Measurements from ENCODE around the gene ATF7IP2.

Gene ATF7IP2

DNA sequence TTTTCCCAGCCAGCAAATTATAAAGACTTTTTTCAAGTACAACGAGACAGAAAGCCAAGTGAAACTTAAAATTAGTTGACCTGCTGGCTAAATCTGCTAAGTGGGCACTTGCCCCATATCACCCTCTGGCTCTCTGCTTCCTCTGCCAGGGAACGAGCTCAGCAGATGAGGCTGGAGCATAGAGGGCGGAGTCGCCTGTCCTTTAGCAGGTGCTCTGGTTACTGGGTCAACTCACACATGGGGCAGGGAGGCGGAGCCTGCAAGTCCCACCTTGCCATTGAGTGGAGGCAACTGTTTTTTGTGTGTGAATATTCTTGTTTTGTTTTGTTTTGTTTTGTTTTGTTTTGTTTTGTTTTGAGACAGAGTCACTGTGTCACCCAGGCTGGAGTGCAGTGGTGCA lies 132.0 kb downstream of the ATF7IP2 start:
- ATAC-seq, result no peak

DNA sequence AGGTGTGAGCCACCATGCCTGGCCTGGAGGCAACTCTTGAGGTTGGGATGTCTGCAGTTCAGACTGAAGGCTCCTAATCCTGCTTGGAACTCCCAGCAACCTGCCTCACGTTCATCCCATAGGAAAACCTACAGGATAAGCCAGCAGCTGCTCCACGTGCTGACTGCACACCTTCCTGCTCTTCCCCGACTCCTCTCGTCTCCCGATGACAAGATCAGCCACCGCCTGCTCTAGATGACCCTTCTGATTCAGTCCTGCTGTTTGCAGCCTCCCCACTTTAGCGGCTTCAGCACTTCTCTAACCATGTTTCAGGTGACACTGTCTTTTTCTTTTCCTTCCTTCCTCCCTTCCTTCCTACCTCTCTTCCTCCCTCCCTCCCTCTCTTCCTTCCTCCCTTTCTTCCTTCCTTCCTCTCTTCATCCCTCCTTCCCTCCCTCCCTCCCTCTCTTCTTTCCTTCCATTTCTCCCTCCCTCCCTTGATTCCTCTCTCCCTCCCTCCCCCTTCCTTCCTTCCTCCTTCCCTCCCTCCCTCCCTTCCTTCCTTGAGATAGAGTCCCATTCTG lies 132.7 kb downstream of the ATF7IP2 start:
- ATAC-seq, result no peak

GRCh38 chr16:10519297-10519696 lies 133.4 kb downstream of the ATF7IP2 start:
- ATAC-seq, result no peak

DNA sequence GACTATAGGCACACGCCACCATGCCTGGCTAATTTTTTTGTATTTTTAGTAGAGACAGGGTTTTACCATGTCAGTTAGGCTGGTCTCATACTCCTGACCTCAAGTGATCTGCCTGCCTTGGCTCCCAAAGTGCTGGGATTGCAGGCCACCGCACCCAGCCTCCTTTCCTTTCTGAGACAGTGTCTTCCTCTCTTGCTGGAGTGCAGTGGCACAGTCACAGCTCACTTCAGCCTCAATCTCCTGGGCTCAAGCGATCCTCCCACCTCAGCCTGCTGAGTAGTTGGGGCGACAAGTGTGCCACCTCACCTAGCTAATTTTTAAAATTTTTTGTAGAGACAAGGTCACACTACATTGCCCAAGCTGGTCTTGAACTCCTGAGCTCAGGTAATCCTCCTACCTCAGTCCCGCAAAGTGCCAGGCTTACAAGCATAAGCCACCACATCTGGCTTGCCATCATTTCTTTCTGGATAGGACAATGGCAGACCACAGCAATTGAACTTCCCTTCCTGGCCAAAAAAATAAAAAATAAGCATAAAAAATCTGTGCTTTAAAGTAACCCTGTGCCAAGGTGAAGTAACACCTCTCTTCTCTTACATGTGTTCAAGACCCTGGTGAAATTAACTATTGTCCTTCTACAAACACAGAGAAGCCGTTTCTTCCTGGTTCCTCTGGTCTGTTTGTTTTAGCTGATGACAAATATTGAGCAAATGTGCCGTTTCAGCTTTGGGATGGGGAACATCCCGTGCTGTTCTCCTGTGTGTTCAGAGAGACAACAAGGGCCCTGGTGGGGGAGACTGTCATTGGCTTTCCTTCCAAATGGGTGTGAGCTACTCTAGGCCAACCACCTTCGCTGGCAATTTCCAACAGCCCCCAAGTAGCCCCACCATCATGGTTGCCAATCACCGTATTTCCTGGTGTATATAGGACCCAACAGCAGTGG lies 134.3 kb downstream of the ATF7IP2 start:
- no peak for ATAC-seq

DNA sequence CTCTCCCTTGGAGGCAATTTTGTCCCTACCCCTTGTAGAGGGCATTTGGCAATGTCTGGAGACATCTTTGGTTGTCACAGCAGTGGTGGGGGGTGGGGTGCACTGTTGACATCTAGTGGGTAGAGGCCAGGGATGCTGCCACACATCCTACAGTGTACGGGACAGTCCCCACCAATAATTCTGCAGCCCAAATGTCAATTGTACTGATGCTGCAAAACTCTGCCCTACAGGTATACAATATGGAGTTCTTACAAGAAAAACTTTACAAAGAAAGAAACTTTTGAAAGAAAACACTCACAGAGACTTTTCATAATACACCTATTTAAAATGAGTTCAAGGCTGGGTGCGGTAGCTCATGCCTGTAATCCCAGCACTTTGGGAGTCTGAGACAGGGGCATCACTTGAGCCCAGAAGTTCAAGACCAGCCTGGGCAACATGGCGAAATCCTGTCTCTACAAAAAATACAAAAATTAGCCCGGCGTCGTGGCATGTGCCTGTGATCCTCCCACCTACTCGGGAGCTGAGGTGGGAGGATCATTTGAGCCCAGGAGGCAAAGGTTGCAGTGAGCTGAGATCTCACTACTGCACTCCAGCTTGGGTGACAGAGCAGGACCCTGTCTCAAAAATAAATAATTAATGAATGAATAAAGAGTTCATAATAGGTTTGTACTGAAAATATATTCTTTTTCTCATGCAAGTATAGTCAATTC lies 135.2 kb downstream of the ATF7IP2 start:
- ATAC-seq, result no peak

DNA sequence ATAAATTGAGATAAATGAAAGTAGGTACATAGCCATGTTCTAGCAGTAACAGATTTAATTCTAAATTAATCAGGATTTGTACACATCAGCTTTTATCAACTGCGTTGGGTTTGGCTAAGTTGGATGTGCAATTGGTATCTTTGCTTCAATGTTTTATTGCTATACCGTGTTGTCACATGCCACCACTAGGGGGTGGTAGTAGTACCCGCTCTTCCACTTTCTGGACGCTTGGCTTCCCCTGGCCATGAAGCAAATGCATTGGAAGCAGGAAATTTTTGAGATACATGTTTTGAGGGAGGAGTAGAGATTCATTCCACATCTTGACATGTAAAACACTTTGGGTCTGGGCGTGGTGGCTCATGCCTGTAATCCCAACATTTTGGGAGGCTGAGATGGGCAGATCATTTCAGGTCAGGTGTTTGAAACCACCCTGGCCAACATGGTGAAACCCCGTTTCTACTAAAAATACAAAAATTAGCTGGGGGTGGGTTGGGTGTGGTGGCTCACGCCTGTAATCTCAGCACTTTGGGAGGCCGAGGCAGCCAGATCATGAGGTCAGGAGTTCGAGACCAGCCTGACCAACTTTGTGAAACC lies 135.9 kb downstream of the ATF7IP2 start:
- ATAC-seq, result peak in 1 of 2 donors; percentile 27

- ATAC-seq, result no peak
These were observed 137.1 kb downstream of the ATF7IP2 start for GRCh38 chr16:10522966-10523365.

- ATAC-seq, result no peak
These were observed 139.5 kb downstream of the ATF7IP2 start for GRCh38 chr16:10525214-10525825.

DNA sequence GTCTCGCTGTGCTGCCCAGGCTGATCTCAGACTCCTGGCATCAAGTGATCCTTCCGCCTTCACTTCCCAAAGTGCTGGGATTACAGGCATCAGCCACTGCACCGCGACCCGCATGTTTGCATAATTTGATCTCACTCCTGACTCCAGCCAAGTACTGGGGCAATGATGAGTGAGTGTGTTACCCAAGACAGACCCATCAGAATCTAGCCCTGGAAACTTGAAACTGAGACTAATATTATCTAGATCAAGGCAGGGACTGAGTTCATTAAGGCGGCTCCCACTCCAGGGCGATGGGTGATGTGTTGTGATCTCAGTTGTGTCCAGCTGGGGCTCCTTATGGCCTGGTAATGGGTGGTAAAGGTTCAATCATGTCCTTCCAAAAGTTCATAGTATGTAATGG lies 141.1 kb downstream of the ATF7IP2 start:
- no peak for ATAC-seq

DNA sequence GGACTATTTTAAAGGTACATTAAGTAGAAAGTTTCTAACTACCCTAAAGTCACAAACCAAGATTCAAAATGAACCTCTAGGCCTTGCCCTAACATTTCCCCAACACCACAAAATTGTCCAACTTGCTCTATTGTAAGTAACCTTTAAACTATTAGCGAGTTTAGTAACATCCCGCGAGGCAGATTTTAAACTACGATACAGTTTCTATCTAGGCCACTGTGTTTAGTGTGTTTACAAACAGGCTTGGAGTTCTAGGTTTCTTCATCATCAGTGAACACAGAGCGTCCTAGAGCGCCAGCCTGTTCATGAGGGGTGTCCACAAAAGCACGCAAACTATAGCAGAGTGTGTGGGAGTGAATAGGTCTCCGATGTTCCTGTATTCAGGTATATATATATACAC lies 142.8 kb downstream of the ATF7IP2 start:
- no peak for ATAC-seq

DNA sequence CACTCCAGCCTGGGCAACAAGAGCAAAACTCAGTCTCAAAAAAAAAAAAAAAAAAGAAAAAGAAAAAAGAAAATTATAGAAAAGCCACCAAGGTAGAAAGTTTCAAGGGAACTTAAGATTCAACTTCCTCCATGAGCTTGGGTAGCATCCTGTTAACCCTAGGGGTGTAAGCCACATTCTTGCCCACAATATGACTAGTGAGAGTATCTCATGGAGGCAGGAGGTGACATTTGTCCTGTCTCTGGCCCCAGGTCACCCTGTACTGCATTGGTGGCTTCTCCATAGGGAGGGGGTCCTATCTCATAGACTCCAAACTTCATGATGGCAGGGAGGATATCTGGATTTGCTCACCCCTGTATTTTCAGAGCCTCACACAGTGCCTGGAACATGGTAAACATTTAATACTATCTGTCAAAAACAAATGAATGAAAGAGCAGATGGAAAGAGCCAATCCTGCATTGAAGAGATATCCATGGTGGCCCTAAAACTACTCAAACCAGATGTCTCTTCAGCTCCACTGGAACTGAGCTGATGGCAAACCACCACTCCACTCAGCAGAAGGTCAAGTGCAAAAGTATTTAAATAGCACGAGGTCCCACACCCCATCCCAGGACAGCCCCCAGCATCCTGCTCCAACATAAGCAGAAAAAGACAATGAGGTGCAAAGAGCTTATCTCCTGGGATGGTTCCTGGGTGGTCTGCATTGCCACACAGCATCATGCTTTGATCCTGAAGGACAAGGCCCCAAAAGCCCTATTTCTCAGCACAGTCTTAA lies 144.2 kb downstream of the ATF7IP2 start:
- no peak for ATAC-seq

GRCh38 chr16:10530685-10531084 lies 144.8 kb downstream of the ATF7IP2 start:
- no peak for ATAC-seq

- no peak for ATAC-seq
These were observed 145.7 kb downstream of the ATF7IP2 start for GRCh38 chr16:10531582-10531981.

Measured in activated CD4-positive, CD25-positive, alpha-beta regulatory T cell treated with anti-CD3 and anti-CD28 coated beads, Interleukin-2, amount 50 U/mL, for 24 hours (primary cell).